LNCAP (cell line): ENCODE data around the gene TRAF3IP1.

Experiments used
- TF ChIP-seq, protein P1 (sequence below): fragments of 450-650 bp; IDR thresholded peaks from 2 replicates; pipeline ENCODE4 v1.5.1; 2017; ENCODE audit warnings: mild to moderate bottlenecking

The TRAF3IP1 gene

DNA sequence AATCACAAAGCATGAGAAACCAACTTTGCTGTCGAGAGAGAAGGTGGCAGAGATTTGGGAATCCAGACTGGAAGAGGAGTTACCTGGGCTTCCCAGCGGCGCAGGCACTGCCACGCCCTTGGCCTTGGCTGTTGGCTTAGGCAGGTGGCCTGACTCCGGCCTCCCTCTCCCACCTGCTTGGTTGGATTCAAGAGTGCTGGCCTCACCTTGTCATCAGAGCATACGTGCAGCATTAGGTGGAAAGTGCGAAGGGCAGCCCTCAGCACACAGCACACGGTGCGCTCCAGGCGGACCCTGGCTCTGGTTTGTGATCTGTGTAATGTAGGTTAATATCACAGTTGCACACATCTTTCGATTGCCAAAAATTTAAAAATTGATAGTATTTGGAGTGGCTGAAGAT is 87.2 kb downstream of the TRAF3IP1 start:
- TF ChIP-seq, protein P1, sequence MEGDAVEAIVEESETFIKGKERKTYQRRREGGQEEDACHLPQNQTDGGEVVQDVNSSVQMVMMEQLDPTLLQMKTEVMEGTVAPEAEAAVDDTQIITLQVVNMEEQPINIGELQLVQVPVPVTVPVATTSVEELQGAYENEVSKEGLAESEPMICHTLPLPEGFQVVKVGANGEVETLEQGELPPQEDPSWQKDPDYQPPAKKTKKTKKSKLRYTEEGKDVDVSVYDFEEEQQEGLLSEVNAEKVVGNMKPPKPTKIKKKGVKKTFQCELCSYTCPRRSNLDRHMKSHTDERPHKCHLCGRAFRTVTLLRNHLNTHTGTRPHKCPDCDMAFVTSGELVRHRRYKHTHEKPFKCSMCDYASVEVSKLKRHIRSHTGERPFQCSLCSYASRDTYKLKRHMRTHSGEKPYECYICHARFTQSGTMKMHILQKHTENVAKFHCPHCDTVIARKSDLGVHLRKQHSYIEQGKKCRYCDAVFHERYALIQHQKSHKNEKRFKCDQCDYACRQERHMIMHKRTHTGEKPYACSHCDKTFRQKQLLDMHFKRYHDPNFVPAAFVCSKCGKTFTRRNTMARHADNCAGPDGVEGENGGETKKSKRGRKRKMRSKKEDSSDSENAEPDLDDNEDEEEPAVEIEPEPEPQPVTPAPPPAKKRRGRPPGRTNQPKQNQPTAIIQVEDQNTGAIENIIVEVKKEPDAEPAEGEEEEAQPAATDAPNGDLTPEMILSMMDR: no peak

DNA sequence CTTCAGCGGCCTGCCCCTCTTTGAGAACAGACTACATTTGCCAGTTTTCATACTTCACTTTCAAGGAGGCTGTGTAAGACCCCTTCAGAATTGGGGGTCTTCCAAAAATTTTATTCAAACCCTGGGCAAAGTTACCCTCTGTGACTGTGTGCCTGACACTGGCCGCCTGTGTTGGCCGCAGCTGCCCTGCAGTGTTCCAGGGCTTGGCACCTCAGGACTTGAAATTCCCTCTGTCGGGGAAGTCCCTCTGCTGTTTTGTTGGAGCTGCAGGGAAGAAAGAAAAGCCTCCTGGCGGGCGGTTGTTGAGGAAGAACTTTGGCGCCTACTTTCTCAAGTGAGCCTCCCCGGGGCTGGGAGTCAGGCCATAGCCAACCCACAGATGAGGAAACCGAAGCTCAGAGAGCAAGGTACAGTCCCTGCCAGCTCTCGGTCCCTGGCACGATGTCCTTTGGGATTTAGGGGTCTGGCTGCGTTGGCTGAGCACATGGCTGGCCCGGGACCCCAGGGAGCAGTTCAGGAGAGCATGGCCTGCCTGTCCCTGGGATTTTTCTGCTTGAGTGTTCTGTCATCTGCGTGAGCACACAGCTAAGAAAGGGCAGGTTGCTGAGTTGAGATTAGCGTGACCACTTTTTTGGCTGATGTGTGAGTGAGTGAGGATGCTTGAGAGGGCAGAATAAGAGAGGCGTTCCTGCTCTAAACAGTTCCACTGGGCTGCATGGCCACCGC is 88.5 kb downstream of the TRAF3IP1 start:
- TF ChIP-seq, protein P1: no peak

DNA sequence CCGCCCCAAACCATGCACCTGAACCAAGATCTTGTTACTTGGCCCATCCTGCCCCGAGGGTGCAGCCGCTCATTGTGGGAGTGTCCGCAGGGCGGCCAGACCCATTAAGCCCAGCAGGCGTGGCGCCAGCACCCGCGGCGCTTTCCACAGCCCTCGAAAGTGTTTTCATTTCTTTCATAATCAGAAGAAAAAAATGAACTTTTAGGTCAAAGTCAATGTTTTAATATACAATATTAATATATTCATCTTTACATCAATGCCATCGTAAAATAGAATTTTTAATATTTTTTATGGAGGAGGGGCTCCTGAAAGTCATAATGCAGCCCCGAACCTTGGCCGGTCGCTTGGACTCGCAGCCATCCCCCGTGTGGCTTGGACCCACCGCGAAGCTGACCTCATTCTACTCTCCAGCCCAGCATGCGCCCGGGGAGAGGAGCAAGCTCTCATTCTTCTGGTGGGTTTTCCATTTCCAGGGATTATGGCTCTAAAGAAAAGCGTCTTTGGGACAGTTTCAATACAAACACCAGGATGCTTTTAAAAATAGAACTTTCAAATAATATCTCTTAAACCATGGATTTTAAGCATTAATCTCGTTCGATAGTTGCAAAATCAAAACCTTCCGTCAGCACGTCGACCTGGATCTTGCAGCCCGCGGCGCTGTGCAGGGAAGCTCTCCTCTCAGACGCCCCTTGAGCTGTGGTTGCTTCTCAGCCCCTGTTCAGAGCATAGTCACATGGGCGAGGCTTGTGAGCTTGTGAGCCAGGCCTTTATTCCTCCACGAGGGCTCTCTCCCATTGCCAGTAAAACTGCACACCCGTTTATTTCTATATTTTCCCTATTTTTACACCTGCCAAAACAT is 89.3 kb downstream of the TRAF3IP1 start:
- TF ChIP-seq, protein P1: no peak

DNA sequence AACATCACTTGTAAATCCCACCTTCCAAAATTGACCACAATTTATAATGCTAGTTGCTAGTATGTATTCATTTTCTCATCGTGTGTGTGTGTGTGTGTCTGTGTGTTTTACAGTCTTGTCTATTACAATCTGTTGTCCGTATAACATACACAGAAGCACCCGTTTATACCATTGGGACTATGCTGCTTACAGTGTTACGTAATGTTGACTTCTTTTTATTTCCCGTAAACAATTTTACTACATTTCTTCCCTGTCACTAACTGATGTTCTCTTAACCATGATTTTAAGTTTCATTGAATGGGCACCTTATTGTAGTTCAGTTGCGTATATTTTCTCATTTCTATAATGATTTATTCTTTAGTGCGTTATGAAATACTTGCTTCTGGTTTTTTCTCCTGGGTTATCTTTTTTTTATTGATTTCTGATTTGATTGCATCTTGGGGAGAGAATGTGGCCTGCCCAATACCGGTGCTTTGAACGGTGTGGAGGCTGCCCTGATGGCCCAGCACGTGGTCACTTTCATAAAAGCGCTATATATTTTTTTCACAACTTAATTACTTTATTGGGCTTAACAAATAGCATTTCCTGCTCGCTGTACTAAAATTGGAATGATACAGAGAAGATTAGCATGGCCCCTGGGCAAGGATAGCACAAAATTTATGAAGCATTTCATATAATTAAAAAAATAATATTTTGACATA is 91.9 kb downstream of the TRAF3IP1 start:
- TF ChIP-seq, protein P1: no peak

DNA sequence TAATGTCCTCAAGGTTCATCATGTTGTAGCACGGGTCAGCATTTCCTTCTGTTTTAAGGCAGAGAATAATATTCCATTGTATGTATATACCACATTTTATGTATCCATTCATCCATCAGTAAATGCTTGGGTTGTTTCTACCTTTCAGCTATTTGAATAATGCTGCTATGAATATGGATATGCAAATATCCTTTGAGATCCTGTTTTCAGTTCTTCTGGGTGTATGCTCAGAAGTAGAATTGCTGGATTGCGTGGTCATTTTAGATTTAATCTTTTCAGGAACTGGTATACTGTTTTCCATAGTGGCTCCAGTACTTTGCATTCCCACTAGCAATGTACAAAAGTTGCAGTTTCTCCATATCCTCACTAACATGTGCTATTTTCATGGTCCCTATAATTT is 93.0 kb downstream of the TRAF3IP1 start:
- TF ChIP-seq, protein P1: no peak

DNA sequence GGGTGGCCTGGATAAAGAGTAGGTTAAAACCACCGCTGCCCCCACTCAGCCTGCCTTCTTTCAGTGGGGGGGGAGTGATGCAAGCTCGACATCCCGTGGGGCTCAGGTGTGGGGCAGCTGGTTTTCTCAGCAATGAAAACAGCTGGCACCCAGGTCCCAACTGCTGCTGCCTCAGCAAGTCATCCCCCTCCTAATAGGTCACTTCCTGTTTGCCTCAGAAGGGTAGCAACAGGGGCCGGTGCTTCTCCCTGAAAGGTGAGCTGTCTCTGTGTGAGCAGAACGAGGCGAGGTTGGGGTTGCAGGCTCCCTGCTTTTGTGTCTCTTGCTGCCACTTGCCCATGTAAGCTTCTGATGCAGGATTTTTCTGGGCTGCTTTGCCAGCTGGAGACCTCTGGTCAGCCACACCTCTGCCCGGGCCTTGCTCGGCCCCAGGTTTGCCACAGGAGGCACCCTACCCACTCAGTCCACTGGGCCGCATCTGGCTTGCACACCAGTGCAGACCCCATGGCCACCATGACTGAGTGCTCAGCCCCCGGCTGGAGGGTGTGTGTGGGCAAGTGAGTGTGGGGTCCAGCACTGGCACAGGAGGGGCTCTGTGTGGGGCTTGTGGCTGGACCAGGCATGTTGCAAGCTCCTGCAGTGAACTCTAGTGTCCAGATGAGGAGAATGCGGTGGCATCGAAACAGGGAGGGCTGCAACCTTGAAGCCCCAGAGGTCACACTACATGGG is 94.9 kb downstream of the TRAF3IP1 start:
- TF ChIP-seq, protein P1: no peak

DNA sequence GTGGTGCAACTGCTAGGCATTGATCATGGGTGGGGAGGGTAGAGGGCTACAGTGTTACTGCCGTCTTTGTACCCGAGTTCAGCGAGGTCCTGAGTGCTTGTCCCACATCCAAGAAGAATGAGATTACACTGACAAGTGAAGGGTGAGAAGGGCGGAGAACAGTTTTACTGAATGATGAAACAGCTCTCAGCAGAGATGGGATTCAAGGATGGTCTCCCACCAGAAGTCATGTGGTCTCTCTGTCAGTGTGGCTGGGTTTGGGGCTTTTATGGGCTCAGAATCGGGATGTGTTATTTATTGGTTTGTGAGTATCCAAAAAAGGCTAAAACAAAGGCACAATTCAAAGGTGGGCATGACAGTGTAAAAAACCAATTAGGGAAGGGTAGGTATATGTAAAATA is 95.6 kb downstream of the TRAF3IP1 start:
- TF ChIP-seq, protein P1: no peak
